Stimulated activated CD8-positive, alpha-beta memory T cell treated with anti-CD3 and anti-CD28 coated beads, Interleukin-15, amount 100 ng/mL, for 24 hours (primary cell): Measurements from ENCODE around the gene BMPER.

Experiments used
- DNase-seq: peaks from one replicate; pipeline ENCODE4 v3.0.0-alpha.2; 2020; ENCODE audit warnings: low read depth

Gene BMPER

GRCh38 chr7:34062826-34063225 lies 157.5 kb downstream of the BMPER start:
- DNase-seq, result no peak

- no peak for DNase-seq
These were observed 159.3 kb downstream of the BMPER start for GRCh38 chr7:34064519-34065158.

GRCh38 chr7:34066411-34066810 lies 161.1 kb downstream of the BMPER start:
- no peak for DNase-seq

- no peak for DNase-seq
These were observed 161.9 kb downstream of the BMPER start for GRCh38 chr7:34067005-34067778.

- no peak for DNase-seq
These were observed 164.3 kb downstream of the BMPER start for GRCh38 chr7:34069676-34070075.

GRCh38 chr7:34070511-34071323 lies 165.4 kb downstream of the BMPER start:
- DNase-seq, result no peak

GRCh38 chr7:34073676-34074075 lies 168.3 kb downstream of the BMPER start:
- no peak for DNase-seq

- DNase-seq, result no peak
These were observed 169.1 kb downstream of the BMPER start for GRCh38 chr7:34074421-34074820.

GRCh38 chr7:34075523-34076370 lies 170.4 kb downstream of the BMPER start:
- DNase-seq, result no peak

- no peak for DNase-seq
These were observed 171.8 kb downstream of the BMPER start for GRCh38 chr7:34077168-34077567.

GRCh38 chr7:34078864-34079263 lies 173.5 kb downstream of the BMPER start:
- no peak for DNase-seq

- no peak for DNase-seq
These were observed 175.2 kb downstream of the BMPER start for GRCh38 chr7:34080513-34080912.

GRCh38 chr7:34081935-34082334 lies 176.6 kb downstream of the BMPER start:
- no peak for DNase-seq

- DNase-seq, result no peak
These were observed 178.1 kb downstream of the BMPER start for GRCh38 chr7:34083440-34083839.

- DNase-seq, result no peak
These were observed 179.3 kb downstream of the BMPER start for GRCh38 chr7:34084651-34085050.

- DNase-seq, result no peak
These were observed 180.7 kb downstream of the BMPER start for GRCh38 chr7:34086064-34086463.

GRCh38 chr7:34086981-34087380 lies 181.6 kb downstream of the BMPER start:
- DNase-seq, result no peak

- DNase-seq, result no peak
These were observed 182.9 kb downstream of the BMPER start for GRCh38 chr7:34087892-34088891.

GRCh38 chr7:34090816-34091215 lies 185.5 kb downstream of the BMPER start:
- DNase-seq, result no peak

- no peak for DNase-seq
These were observed 186.1 kb downstream of the BMPER start for GRCh38 chr7:34091321-34091917.
